ENCODE measurements around the gene DNAJA3.

- TF ChIP-seq EZH2 (IDR thresholded peaks at IDR 0.05; ENCODE audit: insufficient read depth, poor library complexity, severe bottlenecking) (no peak), EZH2phosphoT487 (IDR thresholded peaks at IDR 0.05; ENCODE audit: insufficient read depth, low read depth) (no peak)
Observed at GRCh38 chr16:4450931-4451519, 25.4 kb downstream of the DNAJA3 start.
